ENCODE data around the gene THADA. TPM values are rescaled to one million over a fixed set of nuclear protein-coding genes. Genes with fewer than 3 reads are reported as not detected.

The THADA gene
- total RNA-seq, 1 experiment from 2014 or later, result 20.1 TPM

GRCh38 chr2:43631618-43632317, 35.9 kb upstream of the THADA start:
- no peaks in the 10 kb centered on the region; a peak in 1 of 5 replicates for H3K9me3 Mint-ChIP-seq

More at GRCh38 chr2:43631618-43632317, 35.9 kb upstream of the THADA start:
- Mint-ChIP-seq H3K27me3 (ENCODE audit: low read depth) (peaks cover 19% of the 10 kb centered on the region), H3K4me3 (no peak overlapping the region), H3K36me3 (ENCODE audit: insufficient read depth in 1 of 3, low read depth in 3 of 3) (no peaks in the 10 kb centered on the region), H3K27ac (no peak overlapping the region; a peak in 1 of 7 replicates), H3K4me1 (peaks cover 10 to 14% of the 10 kb centered on the region in 2 experiments)
- no peak overlapping the region for H2BK20ac ChIP-seq (ENCODE audit: low read depth, low read length, poor library complexity, severe bottlenecking)
- no peak overlapping the region for H4K8ac ChIP-seq (replicated peaks; ENCODE audit: insufficient read length, low read depth, low read length)
- H3K23ac ChIP-seq (ENCODE audit: insufficient read length, low read depth, low read length), result no peak overlapping the region
- H4K5ac ChIP-seq (ENCODE audit: insufficient read length, low read depth, low read length), result no peak overlapping the region
- no peaks in the 10 kb centered on the region for H3K4me1 ChIP-seq (ENCODE audit: insufficient read depth, low read length)
- H2BK120ac ChIP-seq (ENCODE audit: low read depth, low read length, poor library complexity, severe bottlenecking), result no peak overlapping the region
- no peak overlapping the region for H3K4ac ChIP-seq (ENCODE audit: low read depth, low read length)
- no peak overlapping the region for H4K91ac ChIP-seq (ENCODE audit: insufficient read length, low read depth, low read length)
- H3K56ac ChIP-seq (ENCODE audit: insufficient read length, low read depth, low read length), result no peak overlapping the region
- no peak overlapping the region for H2AK5ac ChIP-seq (ENCODE audit: insufficient read length, low read length)
- no peaks in the 10 kb centered on the region for H3K9me3 ChIP-seq (ENCODE audit: control insufficient read depth, low read depth, low read length)
- no peak overlapping the region for H3K14ac ChIP-seq (ENCODE audit: insufficient read depth, low read length)
- H3K4me2 ChIP-seq (ENCODE audit: insufficient read depth, insufficient read length, low read length), result no peak overlapping the region
- H2BK12ac ChIP-seq (ENCODE audit: insufficient read length, low read depth, low read length), result no peak overlapping the region
- peaks cover 3% of the 10 kb centered on the region for H3K23me2 ChIP-seq (ENCODE audit: insufficient read length, low read depth, low read length, poor library complexity, severe bottlenecking)
- DNase-seq, result no peak
- no peak overlapping the region for H3T11ph ChIP-seq (ENCODE audit: low read length)
- no peaks in the 10 kb centered on the region for H3K79me2 ChIP-seq (ENCODE audit: insufficient read depth, low read length)
- no peak overlapping the region for H2AFZ ChIP-seq (ENCODE audit: low read length)
- no peak overlapping the region for H3K27ac ChIP-seq (ENCODE audit: insufficient read length, low read depth, low read length)
- no peak overlapping the region for H2BK15ac ChIP-seq (ENCODE audit: low read depth, low read length)
- no peaks in the 10 kb centered on the region for H3K27me3 ChIP-seq (ENCODE audit: insufficient read depth, low read length)
- no peak overlapping the region for H2BK5ac ChIP-seq (ENCODE audit: insufficient read length, low read length)
- no peaks in the 10 kb centered on the region for H4K20me1 ChIP-seq (ENCODE audit: control insufficient read depth, insufficient read depth, insufficient read length)
- H3K18ac ChIP-seq (ENCODE audit: insufficient read length, low read depth, low read length), result no peak overlapping the region
- no CpG with 5 or more reads among the region's 11 CpGs for WGBS (ENCODE audit: extremely low coverage, insufficient read length, low lambda C conversion rate)
- no peak for TF ChIP-seq CTCF (conservative IDR thresholded peaks at IDR 0.05)
- H3K79me1 ChIP-seq (ENCODE audit: insufficient read depth, low read depth, low read length, poor library complexity, severe bottlenecking), result no peaks in the 10 kb centered on the region
- H3K9ac ChIP-seq (ENCODE audit: extremely low read depth, insufficient read length, low read length), result no peak overlapping the region

Measured in H9 (cell line).